ENCODE data around the gene ERGIC1.
A peak's percentile ranks its signal among the peaks of the same experiment; 100 is the strongest.

The ERGIC1 gene

DNA sequence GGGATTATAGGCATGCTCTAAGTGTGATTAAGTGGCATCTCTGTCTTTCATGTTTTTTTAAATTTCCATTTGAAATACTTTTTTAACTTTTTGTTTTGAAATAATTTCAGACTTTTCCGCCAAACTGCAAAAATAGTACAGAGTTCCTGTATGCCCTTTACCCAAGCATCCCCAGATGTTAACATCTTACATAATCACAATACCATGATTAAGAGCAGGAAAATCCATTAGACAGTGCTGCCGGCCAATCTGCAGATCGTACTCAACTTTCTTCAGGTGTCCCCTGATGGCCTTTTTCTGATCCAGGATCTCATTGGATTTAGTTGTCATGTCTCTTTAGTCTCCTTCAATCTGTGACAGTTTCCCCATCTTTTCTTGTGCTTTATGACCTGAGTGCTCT lies 49.0 kb downstream of the ERGIC1 start:
- TF ChIP-seq, protein P1, sequence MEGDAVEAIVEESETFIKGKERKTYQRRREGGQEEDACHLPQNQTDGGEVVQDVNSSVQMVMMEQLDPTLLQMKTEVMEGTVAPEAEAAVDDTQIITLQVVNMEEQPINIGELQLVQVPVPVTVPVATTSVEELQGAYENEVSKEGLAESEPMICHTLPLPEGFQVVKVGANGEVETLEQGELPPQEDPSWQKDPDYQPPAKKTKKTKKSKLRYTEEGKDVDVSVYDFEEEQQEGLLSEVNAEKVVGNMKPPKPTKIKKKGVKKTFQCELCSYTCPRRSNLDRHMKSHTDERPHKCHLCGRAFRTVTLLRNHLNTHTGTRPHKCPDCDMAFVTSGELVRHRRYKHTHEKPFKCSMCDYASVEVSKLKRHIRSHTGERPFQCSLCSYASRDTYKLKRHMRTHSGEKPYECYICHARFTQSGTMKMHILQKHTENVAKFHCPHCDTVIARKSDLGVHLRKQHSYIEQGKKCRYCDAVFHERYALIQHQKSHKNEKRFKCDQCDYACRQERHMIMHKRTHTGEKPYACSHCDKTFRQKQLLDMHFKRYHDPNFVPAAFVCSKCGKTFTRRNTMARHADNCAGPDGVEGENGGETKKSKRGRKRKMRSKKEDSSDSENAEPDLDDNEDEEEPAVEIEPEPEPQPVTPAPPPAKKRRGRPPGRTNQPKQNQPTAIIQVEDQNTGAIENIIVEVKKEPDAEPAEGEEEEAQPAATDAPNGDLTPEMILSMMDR (conservative IDR thresholded peaks at IDR 0.05; ENCODE audit: low read depth, low read length), result no peak
- no peak overlapping the region for H3K4me3 ChIP-seq (ENCODE audit: low read depth, low read length)
- DNase-seq (ENCODE audit: low read depth), result no peak

DNA sequence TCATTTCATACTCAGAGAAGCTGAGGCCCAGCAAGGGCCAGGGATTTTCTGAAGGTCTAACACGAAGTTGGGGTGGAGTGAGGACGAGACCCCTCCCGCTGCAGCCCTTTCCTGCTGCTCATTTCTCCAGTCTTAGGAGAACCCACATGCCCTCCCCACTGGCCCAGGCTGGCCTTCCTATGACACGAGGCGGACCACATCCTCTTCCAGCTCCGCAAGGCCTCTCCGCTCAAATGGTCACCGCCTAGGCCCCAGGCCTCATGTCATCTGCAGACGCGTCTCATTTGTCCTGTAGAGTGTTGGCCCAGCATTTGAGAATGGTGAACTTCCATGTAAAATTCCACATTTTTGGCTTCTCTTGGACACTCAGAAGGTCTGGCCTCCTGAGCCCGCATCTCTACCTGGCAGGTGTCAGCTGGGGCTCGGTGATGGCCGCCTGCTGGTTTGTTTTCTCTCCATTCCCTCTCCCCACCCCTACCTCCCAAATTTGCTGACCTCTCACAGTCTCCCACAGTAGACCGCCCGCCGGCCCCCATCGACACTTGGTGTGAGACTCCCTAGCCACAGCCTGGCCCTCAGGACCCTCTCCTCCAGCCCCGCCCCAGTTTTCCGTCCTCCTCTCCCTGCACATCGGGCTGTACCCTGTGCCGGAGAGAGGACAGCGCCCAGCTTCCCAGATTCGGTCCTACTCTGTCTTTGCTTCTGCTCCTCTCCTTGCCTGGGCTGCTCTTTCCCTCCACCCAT lies 51.7 kb downstream of the ERGIC1 start:
- TF ChIP-seq, protein P1 (conservative IDR thresholded peaks at IDR 0.05; ENCODE audit: low read depth, low read length), result no peak
- no peak overlapping the region for H3K4me3 ChIP-seq (ENCODE audit: low read depth, low read length)
- DNase-seq (ENCODE audit: low read depth), result no peak

DNA sequence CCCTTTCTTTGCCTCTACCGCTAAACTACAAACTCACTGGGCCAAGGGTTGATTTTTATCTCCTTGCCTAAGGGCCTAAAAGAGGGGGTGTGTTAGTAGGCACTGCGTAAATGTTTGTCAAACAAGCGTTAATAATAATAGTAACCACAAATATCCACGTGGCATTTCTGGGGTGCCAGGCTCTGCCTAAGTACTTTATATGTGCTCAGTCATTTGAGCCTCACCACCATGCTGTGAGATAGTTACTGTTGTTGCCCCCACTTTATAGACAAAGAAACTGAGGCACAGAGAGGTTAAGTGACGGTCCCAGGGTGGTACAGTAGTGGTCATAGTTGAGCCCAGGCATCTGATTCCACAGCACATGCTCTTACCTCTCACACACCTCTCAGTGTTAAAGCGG lies 52.4 kb downstream of the ERGIC1 start:
- TF ChIP-seq, protein P1 (conservative IDR thresholded peaks at IDR 0.05; ENCODE audit: low read depth, low read length), result no peak
- no peak for DNase-seq (ENCODE audit: low read depth)
- H3K4me3 ChIP-seq (ENCODE audit: low read depth, low read length), result no peak overlapping the region

DNA sequence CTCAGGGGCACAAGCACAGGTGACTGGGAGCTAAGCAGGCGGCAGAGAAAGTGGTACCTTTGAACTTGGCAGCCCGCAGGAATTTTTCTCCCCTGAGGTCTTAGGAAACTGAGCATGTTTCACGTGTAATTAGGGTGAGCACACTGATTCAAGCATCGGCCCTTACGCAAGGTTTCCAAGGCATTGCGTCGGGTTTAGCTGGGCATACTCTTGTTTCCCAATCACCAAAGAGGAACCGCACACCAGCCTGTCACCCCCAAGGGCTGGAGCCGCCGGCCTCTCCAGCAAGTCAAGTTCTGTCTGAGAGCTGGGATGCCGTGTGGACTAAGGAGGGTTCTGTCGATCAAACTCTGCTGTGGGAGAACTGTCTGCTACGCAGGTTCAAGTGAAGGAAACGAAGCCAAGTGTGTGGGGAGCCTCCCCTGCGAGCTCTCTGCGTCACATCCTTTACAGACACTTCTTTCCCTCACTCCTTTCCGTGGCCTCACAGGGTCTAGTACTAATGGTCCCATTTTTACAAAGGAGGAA lies 53.0 kb downstream of the ERGIC1 start:
- H3K4me3 ChIP-seq (ENCODE audit: low read depth, low read length), result no peak overlapping the region
- peak; percentile 99 for DNase-seq (ENCODE audit: low read depth)
- TF ChIP-seq, protein P1 (conservative IDR thresholded peaks at IDR 0.05; ENCODE audit: low read depth, low read length), result no peak

DNA sequence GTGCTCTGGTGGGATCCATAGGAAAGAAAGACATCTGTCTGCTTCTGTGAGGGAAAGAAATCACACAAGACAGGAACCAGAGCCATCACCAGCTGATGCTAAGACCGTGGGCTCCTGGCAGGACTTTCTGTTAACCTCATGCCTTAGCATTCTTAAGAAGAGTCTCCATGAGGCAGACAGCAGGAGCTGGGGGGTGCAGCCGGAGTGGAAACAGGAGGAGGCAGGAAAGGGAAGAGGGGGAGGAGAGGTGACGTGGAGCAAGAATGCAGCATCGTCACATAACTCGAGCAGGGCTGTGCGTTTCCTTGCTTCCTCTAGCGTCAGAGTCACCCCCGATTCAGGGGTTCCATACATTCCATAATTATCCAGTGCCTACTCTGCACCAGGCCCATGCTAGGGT lies 53.6 kb downstream of the ERGIC1 start:
- no peak overlapping the region for H3K4me3 ChIP-seq (ENCODE audit: low read depth, low read length)
- TF ChIP-seq, protein P1 (conservative IDR thresholded peaks at IDR 0.05; ENCODE audit: low read depth, low read length), result no peak
- DNase-seq (ENCODE audit: low read depth), result peak; percentile 98

DNA sequence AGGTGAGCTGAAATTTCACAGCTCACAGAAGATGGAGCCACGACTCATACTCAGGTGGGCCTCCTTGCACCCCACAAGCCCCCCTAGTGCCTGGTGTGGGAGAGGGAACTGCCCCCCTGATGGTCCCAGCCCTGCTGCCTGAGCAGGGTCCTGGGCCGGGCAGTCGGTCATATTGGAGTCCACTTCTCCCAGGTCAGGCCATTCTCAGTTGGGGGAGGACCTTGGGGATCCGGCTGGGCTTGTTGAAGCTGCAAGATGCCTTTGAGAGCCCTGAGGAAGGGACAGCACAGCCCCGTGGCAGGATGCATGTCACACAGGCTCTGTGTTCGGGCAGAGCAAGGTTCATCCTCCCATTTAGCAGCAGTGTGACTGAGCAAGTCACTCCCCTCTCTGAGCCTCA lies 56.6 kb downstream of the ERGIC1 start:
- TF ChIP-seq, protein P1 (conservative IDR thresholded peaks at IDR 0.05; ENCODE audit: low read depth, low read length), result no peak
- no peak overlapping the region for H3K4me3 ChIP-seq (ENCODE audit: low read depth, low read length)
- DNase-seq (ENCODE audit: low read depth), result no peak

Measured in choroid plexus epithelial cell (primary cell).